Smooth muscle cell of bladder (primary cell): ENCODE measurements around the gene SPPL2B. TPM values are rescaled to one million over a fixed set of nuclear protein-coding genes. Genes with fewer than 3 reads are reported as not detected.

Experiments
- total RNA-seq: library from RNA; depleted of rRNA; stranded (reverse); fragments of >200 nt; gene quantifications from 2 replicates; pipeline ENCODE4 v1.2.3, GENCODE V29; 2014

The SPPL2B gene
- 25.0 and 38.2 TPM in 2 replicates for total RNA-seq

GRCh38 chr19:2328401-2329148 lies at the start of gene SPPL2B, which contains the start of gene LSM7:
TSS of gene SPPL2B (plus strand) at chr19:2328684. CDS start at chr19:2328710, 26 bp downstream.
TSS of gene LSM7 (minus strand) at chr19:2328586. CDS start at chr19:2328566, 20 bp downstream.

GRCh38 chr19:2282062-2282861 lies 46.2 kb upstream of the SPPL2B start, which contains the start of gene PEAK3:
TSS of gene PEAK3 (minus strand) at chr19:2282175. CDS start at chr19:2280931, 1,244 bp downstream.

GRCh38 chr19:2308114-2308556 lies 20.3 kb upstream of the SPPL2B start, which contains the start of gene LINGO3:
TSS of gene LINGO3 (minus strand) at chr19:2308154. CDS start at chr19:2291776, 16,378 bp downstream.

GRCh38 chr19:2359992-2360685 lies 31.7 kb downstream of the SPPL2B start, which contains the start of gene TMPRSS9:
TSS of gene TMPRSS9 (plus strand) at chr19:2360265. CDS start at chr19:2389786, 29,521 bp downstream.

Other genes starting within 250 kb of the SPPL2B start
- gene MOB3A, start 232.4 kb upstream of the SPPL2B start, total RNA-seq: 11.2 and 14.3 TPM in 2 replicates
- 1.0 and 1.6 TPM in 2 replicates for gene IZUMO4, start 231.8 kb upstream of the SPPL2B start, total RNA-seq
- 70.8 and 93.7 TPM in 2 replicates for gene AP3D1, start 177.1 kb upstream of the SPPL2B start, total RNA-seq
- 2.7 and 3.0 TPM in 2 replicates for gene DOT1L, start 164.8 kb upstream of the SPPL2B start, total RNA-seq
- gene PLEKHJ1, start 92.4 kb upstream of the SPPL2B start, total RNA-seq: 37.3 and 41.0 TPM in 2 replicates
- 21.3 and 23.7 TPM in 2 replicates for gene SF3A2, start 91.9 kb upstream of the SPPL2B start, total RNA-seq
- gene AMH, start 79.4 kb upstream of the SPPL2B start, total RNA-seq: 0.28 and 0.46 TPM in 2 replicates
- 0.37 TPM in 1 of 2 replicates, not detected in the other for gene JSRP1, start 72.3 kb upstream of the SPPL2B start, total RNA-seq
- not detected in 2 replicates for gene PEAK3, start 46.5 kb upstream of the SPPL2B start, total RNA-seq
- under 0.01 TPM in 1 of 2 replicates, not detected in the other for gene LINGO3, start 20.5 kb upstream of the SPPL2B start, total RNA-seq
- 98.0 and 104 TPM in 2 replicates for gene LSM7, start 98 bp upstream of the SPPL2B start, total RNA-seq
- gene TMPRSS9, start 31.6 kb downstream of the SPPL2B start, total RNA-seq: not detected in 2 replicates
- gene TIMM13, start 98.9 kb downstream of the SPPL2B start, total RNA-seq: 31.7 and 38.4 TPM in 2 replicates
- gene LMNB2, start 128.3 kb downstream of the SPPL2B start, total RNA-seq: 38.4 and 46.4 TPM in 2 replicates
- gene GADD45B, start 147.4 kb downstream of the SPPL2B start, total RNA-seq: 20.1 and 24.9 TPM in 2 replicates